Adrenal gland (tissue), 12 donors: ENCODE data around the gene ABCF2. TPM values are rescaled to one million over a fixed set of nuclear protein-coding genes. Genes with fewer than 3 reads are reported as not detected.

Experiments
- DNase-seq, 7 donors: peaks; one replicate each; pipeline ENCODE4 v3.0.0-alpha.2; 2019 to 2020
- H3K27ac ChIP-seq, 5 donors: fragments of 200-600 bp; sonication (generic) in 4 of 5; 1 replicate in 3 of 5; 2 replicates in 2 of 5; pipeline versions ENCODE4 v1.5.1 to v1.8.0; 2016 to 2020; ENCODE audit warnings: mild to moderate bottlenecking in 1 of 5
- H3K27me3 ChIP-seq: fragments of 200-600 bp; 2 replicates; pipeline ENCODE4 v1.8.0; 2021
- H3K36me3 ChIP-seq, 2 donors: fragments of 200-600 bp; replicated peaks in 1 of 2; 1 replicate in 1 of 2; 2 replicates in 1 of 2; pipeline versions ENCODE4 v1.5.1 to v1.8.0; 2018 to 2022
- H3K4me1 ChIP-seq, 2 donors: fragments of 200-600 bp; replicated peaks in 1 of 2; 1 replicate in 1 of 2; 2 replicates in 1 of 2; pipeline versions ENCODE4 v1.5.1 to v1.8.0; 2018 to 2021
- H3K4me3 ChIP-seq, 4 donors: fragments of 200-600 bp; sonication (generic) in 3 of 4; one replicate each; pipeline ENCODE4 v1.5.1; 2016 to 2018
- H3K9me3 ChIP-seq, 3 donors: fragments of 200-600 bp; sonication (generic) in 1 of 3; replicated peaks in 1 of 3; 1 replicate in 2 of 3; 2 replicates in 1 of 3; pipeline versions ENCODE4 v1.5.1 to v1.8.0; 2016 to 2021
- POLR2A ChIP-seq, 2 donors: fragments of 450-650 bp; IDR thresholded peaks; one replicate each; pipeline ENCODE4 v1.6.1; 2017; ENCODE audit warnings: antibody characterized with exemption in 2 of 2, mild to moderate bottlenecking in 2 of 2, moderate library complexity in 1 of 2
- WGBS, 4 donors: extraction: QIAGEN DNeasy Blood & Tissue Kit in 2 of 4; methylation state at CpG; one replicate each; pipeline versions ENCODE4 v1.1.5 to v1.1.7; 2013 to 2017; 5-methylcytosine and 5-hydroxymethylcytosine counted together
- intact Hi-C, 2 donors: fragments of 100-400 bp; cut with DNase I; formaldehyde crosslinking; loops; one replicate each; pipeline versions ENCODE4 v1.14.1 to v1.15.0; 2022 to 2023
- polyA plus RNA-seq, 3 donors: library from polyadenylated mRNA; stranded (reverse); fragments of 200-250 nt in 2 of 3; fragments of 350-450 nt in 1 of 3; fragmentation: Illumina TruSeq in 1 of 3; extraction: RNeasy Lipid Tissue Mini Kit (QIAGEN cat#74804) in 1 of 3; gene quantifications; one replicate each; pipeline ENCODE4 v1.2.3, GENCODE V29; 2013 to 2014
- total RNA-seq, 9 donors: library from RNA; depleted of rRNA in 4 of 9; stranded (reverse); fragments of >200 nt in 4 of 9; fragments of 120-200 nt in 1 of 9; fragmentation: NEBNext Ultra II Directional in 1 of 9; extraction: Animal tissue kit (Norgen Biotek cat#: 25700) in 1 of 9; gene quantifications; one replicate each; pipeline versions ENCODE4 v1.1.0 to v1.2.4, GENCODE V29; 2013 to 2023
- TF ChIP-seq, protein P1 (sequence below), 6 experiments: fragments of 450-650 bp in 4 of 6; fragments of 200-600 bp in 2 of 6; sonication (generic) in 1 of 6; IDR thresholded peaks; 1 replicate in 5 of 6; 2 replicates in 1 of 6; pipeline versions ENCODE4 v1.5.1 to v1.8.0; 2016 to 2021; ENCODE audit warnings: antibody characterized with exemption in 6 of 6, mild to moderate bottlenecking in 2 of 6, moderate library complexity in 1 of 6
- donor health status: healthy with polysubstance abuse.
- donor health status: Bipolar disorder and iron deficiency.
- donor health status: DM: yes; HTN: yes; CAD: no.
- donor health status: DM: no; HTN: no; CAD: no.
- donor health status: DM: no; HTN: no; CAD: no.
- donor health status: DM: yes; HTN: yes; CAD: no.

ABCF2 gene
- total and polyA plus RNA-seq, 12 donors, result 15.6 to 110 (median 29.3) TPM

DNA sequence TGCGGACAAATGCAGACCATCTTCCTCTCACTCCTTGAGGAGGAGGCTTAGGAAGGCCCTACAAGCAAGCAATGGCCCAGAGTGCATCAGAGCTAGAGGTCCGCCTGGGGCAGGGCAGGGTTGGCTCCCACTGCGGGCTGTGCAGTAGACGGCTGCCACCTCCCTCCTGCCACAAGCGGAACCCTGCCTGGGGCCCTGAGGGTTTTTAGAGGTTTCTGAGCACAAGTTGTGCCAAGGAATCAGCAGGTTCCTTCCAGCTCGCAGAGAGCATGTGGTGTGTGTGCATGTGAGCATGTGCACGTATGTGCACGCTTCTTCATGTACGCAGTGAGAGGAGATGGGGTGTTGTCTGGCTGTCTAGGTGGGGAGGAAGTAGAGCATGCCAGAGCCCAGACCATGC lies 47.4 kb upstream of the ABCF2 start:
- WGBS, 4 donors, result 89 to 97% (median 92%) methylated on average over 3 to 9 of the region's 9 CpGs
- no peak overlapping the region for H3K27ac ChIP-seq
- intact Hi-C loops, result no loop called here

DNA sequence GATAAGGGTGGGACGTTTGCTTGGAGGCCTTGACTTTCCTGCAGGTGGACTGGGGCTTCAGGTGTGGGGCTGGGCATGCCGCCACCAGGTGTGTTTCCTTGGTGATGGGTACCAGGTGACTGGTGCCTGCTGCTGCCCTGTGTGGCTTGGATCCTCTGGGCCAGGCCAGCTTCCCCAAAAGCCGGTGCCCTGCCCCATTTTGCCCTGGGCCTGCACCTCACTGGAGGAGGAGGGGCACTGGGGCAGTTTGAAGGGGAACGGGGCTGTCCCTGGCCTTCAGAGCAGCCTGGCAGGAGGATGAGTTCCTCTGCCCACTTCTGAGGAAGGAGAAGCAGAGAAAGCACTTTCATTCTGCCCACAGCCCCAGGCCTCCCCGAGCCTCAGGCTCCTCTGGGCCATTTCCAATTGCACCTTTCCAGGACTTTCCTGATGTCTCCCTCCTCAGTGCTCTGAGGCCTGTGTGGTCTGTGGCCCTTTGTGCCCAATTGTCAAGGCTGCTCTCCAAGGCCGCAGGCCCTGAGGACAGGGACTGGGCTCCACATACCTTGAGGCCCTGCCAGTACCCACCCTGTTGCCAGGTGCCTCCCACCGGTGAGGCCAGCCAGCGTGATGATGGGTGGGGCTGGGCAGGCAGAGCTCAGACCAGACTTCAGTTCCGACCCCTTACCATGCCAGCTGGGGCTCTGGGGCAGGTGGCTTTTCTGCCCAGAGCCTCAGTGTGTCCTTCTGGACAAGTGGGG lies 46.8 kb upstream of the ABCF2 start:
- intact Hi-C loops, result no loop called here
- no peak for DNase-seq
- Histone ChIP-seq H3K27ac (no peak overlapping the region), H3K27me3 (no peaks in the 10 kb centered on the region), H3K36me3 (no peaks in the 10 kb centered on the region), H3K4me3 (no peak overlapping the region), H3K9me3 (no peaks in the 10 kb centered on the region), H3K4me1 (peaks cover 5 to 19% of the 10 kb centered on the region in 2 donors)
- 60 to 70% (median 67%) methylated on average over 4 to 9 of the region's 9 CpGs for WGBS, 4 donors
- no peak for TF ChIP-seq POLR2A (IDR thresholded peaks at IDR 0.05)
- TF ChIP-seq, protein P1, sequence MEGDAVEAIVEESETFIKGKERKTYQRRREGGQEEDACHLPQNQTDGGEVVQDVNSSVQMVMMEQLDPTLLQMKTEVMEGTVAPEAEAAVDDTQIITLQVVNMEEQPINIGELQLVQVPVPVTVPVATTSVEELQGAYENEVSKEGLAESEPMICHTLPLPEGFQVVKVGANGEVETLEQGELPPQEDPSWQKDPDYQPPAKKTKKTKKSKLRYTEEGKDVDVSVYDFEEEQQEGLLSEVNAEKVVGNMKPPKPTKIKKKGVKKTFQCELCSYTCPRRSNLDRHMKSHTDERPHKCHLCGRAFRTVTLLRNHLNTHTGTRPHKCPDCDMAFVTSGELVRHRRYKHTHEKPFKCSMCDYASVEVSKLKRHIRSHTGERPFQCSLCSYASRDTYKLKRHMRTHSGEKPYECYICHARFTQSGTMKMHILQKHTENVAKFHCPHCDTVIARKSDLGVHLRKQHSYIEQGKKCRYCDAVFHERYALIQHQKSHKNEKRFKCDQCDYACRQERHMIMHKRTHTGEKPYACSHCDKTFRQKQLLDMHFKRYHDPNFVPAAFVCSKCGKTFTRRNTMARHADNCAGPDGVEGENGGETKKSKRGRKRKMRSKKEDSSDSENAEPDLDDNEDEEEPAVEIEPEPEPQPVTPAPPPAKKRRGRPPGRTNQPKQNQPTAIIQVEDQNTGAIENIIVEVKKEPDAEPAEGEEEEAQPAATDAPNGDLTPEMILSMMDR (IDR thresholded peaks at IDR 0.05), result no peak

More for the DNA sequence above, 47.4 kb upstream of the ABCF2 start:
- peaks cover 5 to 19% of the 10 kb centered on the region in 2 donors for H3K4me1 ChIP-seq
- no peaks in the 10 kb centered on the region for H3K27me3 ChIP-seq
- no peak for DNase-seq
- no peak overlapping the region for H3K4me3 ChIP-seq
- no peaks in the 10 kb centered on the region for H3K36me3 ChIP-seq
- no peaks in the 10 kb centered on the region for H3K9me3 ChIP-seq
- no peak for TF ChIP-seq POLR2A (IDR thresholded peaks at IDR 0.05)
- TF ChIP-seq, protein P1 (IDR thresholded peaks at IDR 0.05), result no peak

DNA sequence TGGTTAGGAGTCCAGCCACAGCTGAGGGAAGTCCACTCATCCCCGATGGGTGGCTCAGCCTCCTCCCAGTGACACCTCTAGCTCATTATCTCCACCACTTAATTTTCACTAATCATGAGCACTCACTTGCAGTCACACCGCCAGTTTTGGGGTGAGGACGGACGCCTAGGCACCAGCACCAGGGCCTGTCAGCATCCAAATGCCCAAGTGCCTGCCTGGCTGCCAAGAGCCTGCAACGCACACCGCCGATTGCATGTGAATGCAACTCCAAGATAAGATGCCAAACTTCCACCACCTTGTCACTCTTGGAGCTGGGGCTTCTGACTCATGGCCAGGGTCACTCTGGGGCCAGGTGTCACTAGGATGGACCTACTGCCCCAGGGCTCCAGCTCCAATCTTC lies 45.9 kb upstream of the ABCF2 start:
- Histone ChIP-seq H3K27me3 (no peaks in the 10 kb centered on the region), H3K9me3 (no peaks in the 10 kb centered on the region), H3K4me3 (no peak overlapping the region), H3K27ac (peak overlapping the region in 2 of 5 donors; percentile 51 to 74), H3K4me1 (peaks cover 5 to 19% of the 10 kb centered on the region in 2 donors), H3K36me3 (no peaks in the 10 kb centered on the region)
- WGBS, 4 donors, result 91 to 100% (median 96%) methylated on average over 2 to 7 of the region's 7 CpGs
- TF ChIP-seq, protein P1 (IDR thresholded peaks at IDR 0.05), result no peak
- TF ChIP-seq POLR2A (IDR thresholded peaks at IDR 0.05), result no peak
- intact Hi-C loops, result no loop called here
- no peak for DNase-seq

DNA sequence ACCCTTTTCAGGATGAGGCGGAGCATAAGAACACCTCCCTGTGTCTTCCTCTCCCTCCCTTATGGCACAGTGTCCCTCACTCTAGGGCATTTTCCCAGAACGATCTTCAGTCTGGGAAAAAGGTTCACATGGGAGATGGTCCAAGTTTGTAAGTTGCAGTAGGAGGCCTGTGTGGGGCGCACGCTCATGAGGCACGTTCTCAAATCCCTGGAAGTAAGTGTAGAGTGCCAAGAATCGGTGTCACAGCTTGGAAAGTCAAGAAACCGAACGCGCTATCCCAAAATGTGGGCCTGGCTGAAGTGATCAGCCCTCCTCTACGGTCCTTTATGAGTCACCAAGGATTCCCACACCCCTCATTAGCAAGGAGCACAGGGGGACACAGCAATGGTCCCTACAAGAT lies 45.4 kb upstream of the ABCF2 start:
- intact Hi-C loops, result no loop called here
- WGBS, 4 donors, result 79 to 86% (median 82%) methylated on average over 10 of the region's 10 CpGs

More for the DNA sequence above, 45.4 kb upstream of the ABCF2 start:
- Histone ChIP-seq H3K36me3 (no peaks in the 10 kb centered on the region), H3K4me1 (peaks cover 5 to 16% of the 10 kb centered on the region in 2 donors), H3K27me3 (no peaks in the 10 kb centered on the region), H3K27ac (peak overlapping the region in 2 of 5 donors; percentile 51 to 74), H3K4me3 (no peak overlapping the region), H3K9me3 (no peaks in the 10 kb centered on the region)
- TF ChIP-seq, protein P1 (IDR thresholded peaks at IDR 0.05), result no peak
- no peak for TF ChIP-seq POLR2A (IDR thresholded peaks at IDR 0.05)
- no peak for DNase-seq
